ENCODE results near the gene CCNL2. TPM values are rescaled to one million over a fixed set of nuclear protein-coding genes. Genes with fewer than 3 reads are reported as not detected.
"Not testable (repeated sequence)": the region's sequence is repeated elsewhere in the genome, so short reads cannot be mapped to it uniquely, and the experiment has no call there.

CCNL2 gene
- total RNA-seq, 1 donor from 2014 or later = 49.4 TPM

GRCh38 chr1:1433804-1434130 is 34.6 kb upstream of the CCNL2 start:
- ATAC-seq = no peak
- intact Hi-C loops (cut with DNase I) = no loop called here
- DNase-seq (ENCODE audit: missing footprints) = no peak

- peak; percentile 84 for DNase-seq (ENCODE audit: missing footprints)
- intact Hi-C loops (cut with DNase I) = no loop called here
- peak; percentile 7 for ATAC-seq
Measured at GRCh38 chr1:1432951-1433803, 34.0 kb upstream of the CCNL2 start.

- ATAC-seq (no peak), DNase-seq (ENCODE audit: missing footprints) (no peak)
- intact Hi-C loops (cut with DNase I) = no loop called here
Measured at GRCh38 chr1:1432274-1432950, 33.3 kb upstream of the CCNL2 start.

GRCh38 chr1:1431845-1432273 is 32.7 kb upstream of the CCNL2 start:
- DNase-seq (ENCODE audit: missing footprints) = peak; percentile 85
- intact Hi-C loops (cut with DNase I) = no loop called here

DNA sequence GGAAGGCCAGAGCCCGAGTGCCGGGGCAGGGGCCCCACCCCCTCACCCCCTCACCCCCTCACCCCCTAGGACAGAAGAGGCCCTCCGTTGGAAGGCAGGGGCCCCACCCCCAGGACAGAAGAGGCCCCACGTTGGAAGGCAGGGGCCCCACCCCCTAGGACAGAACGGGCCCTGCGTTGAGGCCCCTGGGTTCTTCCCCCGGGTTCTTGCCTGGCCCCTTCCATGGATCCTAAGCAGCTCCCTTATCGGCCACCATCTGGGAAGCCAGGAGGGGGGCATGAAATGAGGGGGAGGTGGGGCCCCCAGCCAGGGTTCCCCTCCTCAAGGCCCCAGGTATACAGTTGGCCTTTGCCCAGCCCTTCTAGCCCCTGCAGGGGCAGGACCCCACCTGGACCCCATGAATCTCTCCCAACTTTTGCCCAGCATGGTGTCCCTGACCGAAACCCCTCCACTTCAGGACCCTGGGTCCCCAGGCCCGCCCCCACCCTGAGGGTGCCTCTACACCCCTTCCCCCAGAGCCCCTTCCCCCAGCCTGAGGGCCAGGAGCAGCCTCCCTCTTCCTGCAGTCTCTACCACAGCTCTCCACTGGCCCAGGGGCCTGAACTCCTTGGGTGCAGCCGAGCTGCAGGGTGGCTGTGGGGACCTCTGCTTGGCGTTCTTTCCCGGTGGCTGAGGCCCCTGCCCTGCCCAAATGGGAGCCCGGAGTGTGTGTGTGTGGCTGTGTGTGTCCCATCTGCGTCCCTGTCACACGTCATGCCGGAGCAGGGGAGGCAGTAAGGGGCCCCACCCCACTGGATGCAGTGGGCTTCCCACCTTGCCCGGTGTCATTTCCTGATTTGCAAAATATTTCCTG is 32.1 kb upstream of the CCNL2 start:
- peak; percentile 1 for ATAC-seq
- no peak for DNase-seq (ENCODE audit: missing footprints)
- intact Hi-C loops (cut with DNase I) = no loop called here

More at GRCh38 chr1:1431845-1432273, 32.7 kb upstream of the CCNL2 start:
- peak; percentile 47 for ATAC-seq

GRCh38 chr1:1430114-1430982 is 31.2 kb upstream of the CCNL2 start:
- ATAC-seq = peak; percentile 66
- DNase-seq (ENCODE audit: missing footprints) = peak; percentile 88
- intact Hi-C loops (cut with DNase I) = no loop called here

GRCh38 chr1:1429671-1430073 is 30.5 kb upstream of the CCNL2 start:
- ATAC-seq (peak; percentile 16), DNase-seq (ENCODE audit: missing footprints) (no peak)
- intact Hi-C loops (cut with DNase I) = no loop called here

GRCh38 chr1:1428967-1429366 is 29.8 kb upstream of the CCNL2 start:
- intact Hi-C loops (cut with DNase I); ATAC-seq; DNase-seq (ENCODE audit: missing footprints): not testable (repeated sequence)

DNA sequence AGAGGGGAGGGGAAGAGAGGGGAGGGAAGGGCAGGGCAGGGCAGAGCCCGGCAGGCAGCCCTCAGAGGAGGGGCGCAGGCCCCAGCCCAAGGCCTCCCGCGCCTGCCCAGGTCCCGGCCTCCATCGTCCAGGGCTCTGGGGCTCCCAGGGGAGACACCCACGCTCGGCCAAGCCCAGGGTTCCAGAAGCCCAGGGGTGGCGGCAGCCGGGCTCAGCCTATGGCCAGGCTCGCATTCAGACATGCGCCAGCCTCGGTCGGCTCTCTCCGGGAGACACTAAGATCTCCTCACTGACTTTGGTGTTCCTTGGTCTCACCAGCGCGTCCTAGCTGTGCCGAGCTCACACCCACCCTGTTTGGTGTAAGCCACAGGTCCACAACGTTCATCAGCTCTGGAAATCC is 29.0 kb upstream of the CCNL2 start:
- ATAC-seq (no peak), DNase-seq (ENCODE audit: missing footprints) (no peak)
- intact Hi-C loops (cut with DNase I) = no loop called here

DNA sequence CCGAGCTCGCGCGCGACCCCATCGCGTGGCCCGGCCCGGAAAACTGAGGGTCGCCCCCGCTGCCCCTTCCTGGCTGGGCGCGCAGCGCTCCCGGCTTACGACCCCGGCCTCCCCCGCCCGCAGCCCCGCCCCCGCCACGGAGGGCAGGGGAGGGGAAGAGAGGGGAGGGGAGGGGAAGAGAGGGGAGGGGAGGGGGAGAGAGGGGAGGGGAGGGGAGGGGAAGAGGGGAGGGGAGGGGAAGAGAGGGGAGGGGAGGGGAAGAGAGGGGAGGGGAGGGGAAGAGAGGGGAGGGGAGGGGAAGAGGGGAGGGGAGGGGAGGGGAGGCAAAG is 28.6 kb upstream of the CCNL2 start:
- no peak for ATAC-seq
- intact Hi-C loops (cut with DNase I) = no loop called here
- DNase-seq (ENCODE audit: missing footprints) = no peak

- ATAC-seq (no peak), DNase-seq (ENCODE audit: missing footprints) (no peak)
- intact Hi-C loops (cut with DNase I) = no loop called here
Measured at GRCh38 chr1:1427106-1427819, 28.1 kb upstream of the CCNL2 start.

DNA sequence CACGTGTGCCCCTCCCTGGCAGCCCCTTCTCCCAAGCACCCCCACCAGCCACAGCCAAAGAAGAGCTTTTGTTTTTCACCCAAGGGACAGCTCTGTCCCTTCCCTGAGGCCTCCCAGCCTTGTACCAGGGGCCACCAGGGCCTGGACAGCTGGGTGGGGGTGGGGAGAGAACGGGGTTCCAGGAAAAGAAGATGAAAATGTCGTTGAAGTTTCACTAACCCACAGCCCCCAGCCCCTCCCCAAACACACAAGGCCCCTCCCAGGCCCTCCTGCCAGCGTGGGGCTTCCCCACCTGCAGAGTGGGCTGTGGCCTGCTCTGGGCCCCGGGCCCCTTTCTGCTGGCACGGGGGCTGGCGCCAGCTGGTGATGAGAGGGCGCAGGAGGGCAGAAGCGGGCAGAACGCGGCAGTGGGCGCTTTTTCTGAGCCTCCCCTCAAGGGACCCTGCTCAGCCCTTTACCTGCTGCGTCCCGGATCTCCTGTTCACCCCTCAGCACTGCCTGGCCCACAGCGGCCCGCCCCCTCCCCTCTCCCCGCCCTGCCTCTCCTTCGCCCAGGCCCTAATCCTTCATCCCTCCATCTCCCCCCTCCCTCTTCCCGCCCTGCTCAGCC is 27.5 kb upstream of the CCNL2 start:
- DNase-seq (ENCODE audit: missing footprints) = no peak
- no peak for ATAC-seq
- intact Hi-C loops (cut with DNase I) = no loop called here

DNA sequence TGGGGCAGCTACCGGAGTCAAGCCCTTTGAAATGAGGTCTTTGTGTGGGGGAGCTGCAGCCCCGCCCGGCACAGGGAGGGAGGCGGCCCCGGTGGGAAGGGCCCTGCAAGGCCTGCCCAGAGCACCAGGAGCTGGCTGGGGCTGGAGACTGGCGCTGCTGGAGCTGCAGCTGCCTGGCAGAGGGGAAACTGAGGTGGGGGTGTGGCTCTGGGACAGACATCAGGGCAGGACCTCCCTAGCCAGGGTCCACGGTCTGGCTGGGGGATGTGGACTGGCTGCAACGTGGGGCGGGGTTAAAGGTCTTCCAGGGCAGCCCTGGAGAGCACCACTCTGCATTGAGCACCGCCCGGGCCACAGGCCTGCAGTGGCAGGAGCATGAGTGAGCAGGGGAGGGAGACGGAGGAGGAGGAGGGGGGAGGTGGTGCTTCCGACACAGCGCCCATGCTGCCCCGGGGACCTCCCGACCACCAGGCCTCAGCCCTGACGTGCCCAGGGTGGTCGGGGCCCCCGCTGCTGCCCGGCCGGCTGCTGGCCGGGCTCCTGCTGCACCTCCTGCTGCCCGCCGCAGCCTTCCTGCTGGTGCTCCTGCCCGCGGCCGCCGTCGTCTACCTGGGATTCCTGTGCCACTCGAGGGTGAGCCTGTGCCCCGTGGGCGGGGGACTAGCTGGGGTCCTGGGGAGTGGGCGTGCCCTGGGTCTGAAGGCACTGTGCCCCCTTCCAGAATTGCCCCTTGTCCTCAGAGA is 26.8 kb upstream of the CCNL2 start:
- DNase-seq (ENCODE audit: missing footprints) (no peak), ATAC-seq (no peak)
- intact Hi-C loops (cut with DNase I) = no loop called here

- intact Hi-C loops (cut with DNase I) = no loop called here
- DNase-seq (ENCODE audit: missing footprints) (no peak), ATAC-seq (no peak)
Measured at GRCh38 chr1:1425426-1425752, 26.3 kb upstream of the CCNL2 start.

- intact Hi-C loops (cut with DNase I) = no loop called here
- no peak for DNase-seq (ENCODE audit: missing footprints)
- ATAC-seq = no peak
Measured at GRCh38 chr1:1424707-1425106, 25.6 kb upstream of the CCNL2 start.

- intact Hi-C loops (cut with DNase I) = no loop called here
- no peak for DNase-seq (ENCODE audit: missing footprints)
- no peak for ATAC-seq
Measured at GRCh38 chr1:1423245-1423597, 24.1 kb upstream of the CCNL2 start.
